CD4-positive, alpha-beta T cell treated with Interleukin-17A for 1 hour (primary cell): Measurements from ENCODE around the gene SFRP4.

Experiments
- DNase-seq: peaks from one replicate; pipeline ENCODE4 v3.0.0-alpha.2; 2020

The SFRP4 gene

DNA sequence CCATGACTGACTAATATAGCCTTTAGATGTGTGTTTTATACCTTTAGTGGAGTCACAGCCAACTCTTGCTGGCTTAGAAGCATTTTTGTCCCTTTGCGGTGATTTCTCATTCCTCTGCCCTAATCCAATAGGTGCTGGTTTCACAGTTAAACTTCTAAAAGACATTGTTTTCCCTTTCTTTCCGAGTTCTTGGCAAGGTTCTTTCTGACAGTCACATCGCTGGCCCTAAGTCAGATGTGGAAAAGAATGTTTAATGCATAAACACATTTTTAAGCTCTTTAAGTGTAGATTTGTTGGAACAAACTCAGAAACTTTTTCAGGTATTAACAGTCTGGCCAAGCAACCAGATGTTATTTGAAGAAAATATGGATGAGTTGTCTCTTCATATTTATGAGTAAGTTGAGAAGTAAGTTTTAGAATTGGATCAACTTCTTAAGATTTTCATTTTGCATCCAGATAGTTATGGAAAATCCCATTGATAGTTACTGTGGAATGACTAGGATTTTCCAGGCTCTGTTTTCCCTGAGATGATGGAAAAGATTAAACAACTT, 7.9 kb upstream of the SFRP4 start:
- DNase-seq, result no peak

GRCh38 chr7:37923996-37924395, 7.4 kb upstream of the SFRP4 start:
- DNase-seq, result no peak

DNA sequence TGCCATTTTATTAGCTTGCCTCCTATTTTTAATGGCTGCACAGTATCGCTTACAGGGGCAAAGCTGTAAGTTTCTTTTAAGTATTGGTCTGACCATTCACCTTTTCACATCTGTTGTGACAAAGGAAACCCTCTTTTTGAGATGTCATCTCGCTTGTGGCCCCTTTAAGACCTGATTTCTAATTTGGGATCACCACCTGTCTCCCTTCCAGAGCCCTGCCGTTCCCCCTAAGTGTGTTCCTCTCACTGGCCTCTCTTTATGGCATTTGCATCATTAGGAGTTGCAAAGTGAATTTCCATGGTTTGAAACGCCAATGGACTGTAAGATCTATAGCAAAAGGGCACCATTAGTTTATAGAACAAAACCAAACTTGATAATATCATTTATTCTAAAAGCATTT, 5.3 kb upstream of the SFRP4 start:
- DNase-seq, result no peak

DNA sequence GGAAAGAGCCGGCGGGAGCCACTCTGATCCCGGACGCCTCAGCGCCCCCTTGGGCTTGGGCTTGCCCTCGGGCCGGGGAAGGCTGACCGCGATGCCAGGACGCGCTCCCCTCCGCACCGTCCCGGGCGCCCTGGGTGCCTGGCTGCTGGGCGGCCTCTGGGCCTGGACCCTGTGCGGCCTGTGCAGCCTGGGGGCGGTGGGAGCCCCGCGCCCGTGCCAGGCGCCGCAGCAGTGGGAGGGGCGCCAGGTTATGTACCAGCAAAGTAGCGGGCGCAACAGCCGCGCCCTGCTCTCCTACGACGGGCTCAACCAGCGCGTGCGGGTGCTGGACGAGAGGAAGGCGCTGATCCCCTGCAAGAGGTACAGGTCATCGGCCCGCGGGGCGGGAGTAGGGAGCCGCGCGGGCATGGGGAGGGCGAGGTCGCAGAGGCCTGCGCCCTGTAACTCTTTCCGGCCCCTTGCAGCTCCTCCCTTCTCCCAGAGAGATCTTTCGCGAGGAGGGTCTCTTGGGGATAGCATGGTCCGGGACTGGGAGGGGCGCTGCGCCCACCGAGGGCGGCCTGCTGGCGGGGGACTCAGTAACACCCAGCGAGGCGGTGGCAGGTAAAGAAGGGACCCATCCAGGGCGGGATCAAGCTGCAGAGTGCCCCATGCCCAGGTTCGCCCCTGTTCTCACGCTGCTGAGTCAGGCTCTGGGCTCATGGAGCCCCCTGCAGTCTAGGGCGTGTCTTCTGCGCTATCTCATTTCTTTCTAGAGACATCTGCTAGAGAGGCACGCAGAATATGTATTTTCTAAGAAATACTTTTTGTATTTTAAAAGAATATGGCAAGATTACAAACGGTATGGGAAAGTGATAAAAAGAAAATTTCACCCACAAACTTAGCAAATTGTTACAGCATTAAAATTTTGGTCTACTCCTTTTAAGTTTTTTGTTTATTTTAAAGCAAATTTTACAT, 4.5 kb upstream of the SFRP4 start:
- no peak for DNase-seq

DNA sequence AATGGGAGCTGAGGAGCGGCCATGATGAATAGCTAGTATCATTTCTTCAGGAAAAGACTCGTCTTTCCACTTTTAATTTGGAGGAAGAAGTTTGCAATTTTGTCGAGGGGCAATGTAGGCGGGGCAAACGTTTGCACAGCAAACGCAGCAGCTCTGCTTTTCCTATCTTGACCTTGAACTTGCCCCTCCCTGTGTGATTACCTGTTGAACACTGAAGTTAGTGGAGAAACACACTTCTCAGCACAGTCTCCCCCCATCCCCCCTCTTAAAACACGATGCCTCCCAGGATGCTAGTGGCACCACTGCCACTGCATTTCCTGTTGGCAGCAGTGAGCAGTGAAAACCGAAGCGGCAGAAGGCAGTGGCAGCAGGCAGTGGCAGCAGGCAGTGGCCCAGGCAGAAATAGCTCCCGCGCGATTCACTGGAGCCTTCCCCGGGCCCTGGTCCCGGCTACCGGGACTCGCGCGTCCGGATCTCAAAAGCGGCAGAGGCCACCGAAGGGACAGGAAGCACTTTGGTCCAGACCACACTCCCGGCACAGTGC, 3.8 kb upstream of the SFRP4 start, which contains the start of gene EPDR1:
EPDR1 (plus strand) TSS at position 336 of the 544 bp plus-strand sequence. CDS start 300 bp downstream, outside the sequence.
- peak; percentile 36 for DNase-seq

- DNase-seq, result no peak
Measured at GRCh38 chr7:37918526-37918925, 1.9 kb upstream of the SFRP4 start.

DNA sequence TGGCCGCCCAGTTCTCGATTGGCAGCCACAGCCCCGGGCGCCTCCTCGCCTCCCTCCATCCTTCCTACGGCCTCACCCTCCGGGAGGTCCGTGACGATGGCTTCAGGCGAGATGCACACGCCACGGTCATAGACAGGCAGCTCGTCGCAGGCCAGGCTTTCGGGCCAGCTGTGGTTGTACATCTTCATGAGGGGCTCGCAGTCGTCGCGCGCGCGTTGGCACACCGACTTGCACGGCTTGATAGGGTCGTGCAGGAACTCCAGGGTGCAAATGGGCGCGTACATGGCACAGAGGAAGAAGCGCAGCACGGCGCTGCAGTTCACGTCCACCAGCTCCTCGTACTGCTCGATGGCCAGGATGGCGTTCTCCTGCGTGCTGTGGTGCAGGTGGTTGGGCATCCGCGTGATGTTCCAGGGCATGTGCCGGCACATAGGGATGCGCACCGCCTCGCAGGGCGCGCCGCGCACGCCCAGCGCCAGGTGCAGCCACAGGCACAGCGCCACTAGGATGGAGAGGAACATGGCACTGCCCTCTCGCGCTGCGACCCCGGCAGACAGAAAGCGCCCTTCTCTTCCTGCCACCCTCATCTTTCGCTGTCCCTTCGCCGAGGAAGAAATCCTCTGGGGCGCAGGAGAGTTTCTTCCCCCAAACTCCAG, 472 bp downstream of the SFRP4 start:
- DNase-seq, result no peak

DNA sequence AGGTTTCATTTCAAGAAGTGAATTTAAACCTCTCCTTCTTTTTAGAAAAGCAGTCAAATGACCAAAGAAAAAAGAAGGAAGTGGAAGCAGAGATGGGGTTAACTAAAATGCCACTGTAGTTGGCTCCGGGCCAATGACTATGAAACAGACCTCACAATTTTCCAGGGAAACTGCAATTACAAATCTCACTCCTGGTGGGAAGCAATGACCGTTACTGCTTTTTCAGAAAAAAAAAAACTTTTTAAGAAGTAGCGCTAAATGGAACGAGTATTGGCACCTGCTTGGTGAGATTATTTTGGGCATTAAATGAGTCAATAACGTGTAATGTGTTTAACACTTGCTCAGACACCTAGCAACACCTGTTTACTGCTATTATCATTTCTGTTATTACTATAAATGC, 1.2 kb downstream of the SFRP4 start:
- DNase-seq, result no peak

- no peak for DNase-seq
Measured at GRCh38 chr7:37912756-37913155, 3.9 kb downstream of the SFRP4 start.

- no peak for DNase-seq
Measured at GRCh38 chr7:37908221-37908788, 8.3 kb downstream of the SFRP4 start.

DNA sequence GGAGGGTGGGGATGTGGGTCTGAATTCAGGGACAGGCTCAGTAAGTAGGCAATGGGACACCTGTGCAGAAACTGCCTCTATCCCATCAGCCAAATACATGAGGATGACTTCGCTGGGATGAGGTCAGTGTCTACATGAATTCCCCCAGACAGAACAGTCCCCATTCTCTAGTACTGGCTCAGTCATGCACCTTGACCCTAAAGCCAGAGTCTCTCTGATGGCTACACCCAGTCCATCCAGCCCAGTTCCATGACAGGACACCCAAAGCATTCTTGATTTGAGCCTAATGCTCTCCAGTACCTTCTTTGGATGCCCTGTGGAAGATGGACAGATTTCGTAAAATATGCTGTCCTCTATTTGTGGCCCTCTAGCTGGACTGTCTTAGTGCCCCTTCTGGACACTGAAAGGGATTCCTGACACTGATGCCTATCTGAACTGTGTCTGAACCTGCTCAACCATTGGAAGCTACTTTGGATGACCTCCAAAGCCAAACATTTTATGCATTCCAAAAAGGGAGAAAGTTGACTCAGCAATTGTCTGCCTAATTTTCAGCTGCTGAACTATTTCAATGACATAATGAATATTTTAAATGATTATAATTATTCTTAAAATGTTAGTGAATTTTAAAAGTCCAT, 14.6 kb downstream of the SFRP4 start:
- no peak for DNase-seq

GRCh38 chr7:37901236-37901827, 15.3 kb downstream of the SFRP4 start:
- peak; percentile 3 for DNase-seq

DNA sequence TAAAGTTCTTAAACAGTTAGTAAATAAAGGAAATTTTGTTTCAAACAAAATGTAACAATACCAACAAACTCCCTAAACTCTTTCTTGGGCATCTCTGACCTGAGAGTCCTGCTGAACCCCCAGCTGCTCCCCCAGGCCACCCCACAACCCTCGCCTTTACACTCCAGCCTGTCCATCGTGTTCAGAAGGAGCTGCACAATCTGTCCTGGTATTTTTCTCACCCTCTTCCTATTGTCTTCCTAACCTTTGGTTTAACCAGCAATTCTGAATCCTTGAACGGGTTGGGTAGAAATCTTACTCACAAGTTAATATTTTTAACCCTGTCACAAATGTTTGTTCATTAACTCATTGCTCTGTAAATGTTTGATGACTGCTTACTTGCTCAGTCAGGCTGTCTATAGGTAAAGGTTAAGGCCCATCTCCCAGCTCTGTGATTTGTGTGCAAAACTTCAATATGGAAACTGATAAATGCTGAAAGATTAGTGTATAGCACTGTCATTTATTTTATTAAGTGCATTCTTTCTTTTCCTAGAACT, 16.8 kb downstream of the SFRP4 start:
- DNase-seq, result no peak

DNA sequence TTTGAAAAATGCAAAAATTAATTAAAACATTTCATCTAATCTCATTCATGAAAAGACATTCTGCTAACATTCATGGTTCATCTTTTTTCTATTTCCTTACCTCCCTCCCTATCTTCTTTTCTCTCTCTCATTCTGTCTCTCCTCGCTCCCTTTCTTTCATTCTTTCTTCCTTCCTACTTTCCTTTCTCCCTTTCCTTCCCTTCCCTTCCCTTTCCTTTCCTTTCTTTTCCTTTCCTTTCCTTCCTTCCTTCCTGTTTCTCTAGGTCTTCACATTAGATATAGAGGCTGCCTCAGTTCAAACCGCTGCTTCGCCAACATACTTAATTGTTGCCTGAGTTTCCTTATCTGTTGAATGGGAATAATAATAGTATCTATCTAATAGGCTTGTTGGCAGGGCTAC, 21.9 kb downstream of the SFRP4 start:
- DNase-seq, result no peak

- DNase-seq, result no peak
Measured at GRCh38 chr7:37893359-37893758, 23.3 kb downstream of the SFRP4 start.

GRCh38 chr7:37882086-37882485, 34.5 kb downstream of the SFRP4 start:
- DNase-seq, result no peak
